NCI-H2107 treated with DMSO at 0.1 percent for 48 hours (cell line): ENCODE data around the gene TTC12.

Experiments used
- DNase-seq: peaks from one replicate; lab custom pipeline; 2025; ENCODE audit not compliant: unreplicated experiment; lab: John Stamatoyannopoulos, UW

Gene TTC12

GRCh38 chr11:113314389-113315301 lies at the start of gene TTC12:
TSS of gene TTC12 (plus strand) at chr11:113314583. CDS start at chr11:113316258, 1,675 bp downstream.
- DNase-seq = peak; percentile 17

- DNase-seq = no peak
Measured at GRCh38 chr11:113265362-113265761, 49.0 kb upstream of the TTC12 start.

DNA sequence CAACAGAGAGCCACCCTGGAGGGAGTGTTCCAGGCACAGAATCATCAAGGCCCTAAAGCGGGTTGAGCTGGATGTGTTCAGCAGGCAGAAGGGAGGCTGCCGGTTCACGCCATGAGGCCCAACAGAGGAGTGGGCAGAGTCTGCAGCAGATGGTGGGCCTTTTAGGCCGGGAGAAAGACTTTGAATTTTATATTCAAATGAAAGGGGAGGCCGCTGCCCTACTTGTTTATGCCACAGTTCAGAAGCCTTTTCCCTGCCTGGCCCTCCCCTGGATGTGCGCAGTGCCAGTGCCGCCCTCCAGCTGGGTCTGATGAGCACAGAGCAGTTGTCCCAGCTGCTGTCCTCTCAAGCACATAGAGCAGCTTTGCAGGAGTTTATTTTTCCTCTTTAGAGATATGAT lies 46.9 kb upstream of the TTC12 start:
- DNase-seq = no peak

- DNase-seq = no peak
Measured at GRCh38 chr11:113269096-113269495, 45.3 kb upstream of the TTC12 start.

GRCh38 chr11:113269636-113270035 lies 44.7 kb upstream of the TTC12 start:
- no peak for DNase-seq

DNA sequence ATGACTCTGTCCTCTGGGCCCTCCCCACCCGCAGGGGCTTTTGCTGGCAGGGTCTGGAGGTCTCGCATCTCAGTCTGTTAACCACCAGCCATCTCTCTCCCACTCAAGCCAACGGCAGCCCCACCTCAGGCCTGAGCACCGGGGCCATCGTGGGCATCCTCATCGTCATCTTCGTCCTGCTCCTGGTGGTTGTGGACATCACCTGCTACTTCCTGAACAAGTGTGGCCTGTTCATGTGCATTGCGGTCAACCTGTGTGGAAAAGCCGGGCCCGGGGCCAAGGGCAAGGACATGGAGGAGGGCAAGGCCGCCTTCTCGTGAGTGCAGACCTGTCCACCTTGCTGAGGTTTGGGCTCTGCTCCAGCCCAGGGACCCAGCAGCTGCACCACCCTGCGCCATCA lies 44.3 kb upstream of the TTC12 start:
- DNase-seq = no peak

- DNase-seq = no peak
Measured at GRCh38 chr11:113271551-113272245, 42.7 kb upstream of the TTC12 start.

GRCh38 chr11:113272281-113272680 lies 42.1 kb upstream of the TTC12 start:
- peak; percentile 7 for DNase-seq

DNA sequence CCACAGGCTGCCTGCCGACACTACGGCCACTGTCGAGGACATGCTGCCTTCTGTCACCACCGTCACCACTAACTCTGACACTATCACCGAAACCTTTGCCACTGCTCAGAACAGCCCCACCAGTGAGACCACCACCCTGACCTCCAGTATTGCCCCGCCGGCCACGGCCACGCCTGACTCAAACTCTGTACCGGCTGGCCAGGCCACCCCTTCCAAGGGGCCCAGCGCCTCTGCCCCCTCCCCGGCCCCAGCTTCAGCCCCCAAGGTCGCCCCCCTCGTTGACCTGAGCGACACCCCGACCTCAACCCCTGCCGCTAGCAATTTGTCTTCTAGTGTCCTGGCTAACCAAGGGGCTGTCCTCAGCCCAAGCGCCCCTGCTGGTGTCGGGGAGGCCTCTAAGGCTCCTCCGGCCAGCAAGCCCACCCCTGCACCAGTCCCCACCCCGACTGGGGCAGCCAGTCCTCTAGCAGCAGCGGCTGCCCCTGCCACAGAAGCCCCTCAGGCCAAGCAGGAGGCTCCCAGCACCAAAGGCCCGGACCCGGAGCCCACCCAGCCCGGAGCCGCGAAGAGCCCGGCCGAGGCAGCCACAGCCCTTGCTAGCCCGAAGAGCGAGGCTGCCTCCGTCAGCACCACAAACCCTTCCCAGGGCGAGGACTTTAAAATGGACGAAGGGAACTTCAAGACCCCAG lies 41.3 kb upstream of the TTC12 start:
- no peak for DNase-seq

- DNase-seq = no peak
Measured at GRCh38 chr11:113273720-113274119, 40.7 kb upstream of the TTC12 start.

GRCh38 chr11:113274713-113275582 lies 39.4 kb upstream of the TTC12 start:
- DNase-seq = no peak

- DNase-seq = no peak
Measured at GRCh38 chr11:113275602-113276001, 38.8 kb upstream of the TTC12 start.

DNA sequence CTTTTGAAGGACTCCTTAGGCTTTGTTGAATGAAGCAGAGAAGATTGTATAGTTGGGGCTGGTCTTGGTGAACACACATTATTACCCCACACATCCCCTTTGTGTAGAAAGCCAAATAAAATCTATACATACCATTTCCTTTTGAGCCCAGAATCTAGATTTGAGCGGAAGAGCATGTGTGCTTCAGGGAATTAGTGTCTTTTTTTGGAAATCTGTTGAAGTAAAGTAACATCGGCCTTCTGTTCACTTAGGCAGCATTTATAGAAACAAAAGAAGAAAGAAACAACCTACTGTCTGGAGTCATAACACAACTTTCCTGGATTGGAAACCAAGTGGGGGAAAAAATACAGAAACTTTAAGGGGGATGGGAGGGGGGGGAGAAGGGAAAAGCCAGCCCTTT lies 37.9 kb upstream of the TTC12 start:
- no peak for DNase-seq

- no peak for DNase-seq
Measured at GRCh38 chr11:113277907-113278306, 36.5 kb upstream of the TTC12 start.

GRCh38 chr11:113278481-113278880 lies 35.9 kb upstream of the TTC12 start:
- DNase-seq = no peak

- DNase-seq = no peak
Measured at GRCh38 chr11:113278925-113279324, 35.5 kb upstream of the TTC12 start.

DNA sequence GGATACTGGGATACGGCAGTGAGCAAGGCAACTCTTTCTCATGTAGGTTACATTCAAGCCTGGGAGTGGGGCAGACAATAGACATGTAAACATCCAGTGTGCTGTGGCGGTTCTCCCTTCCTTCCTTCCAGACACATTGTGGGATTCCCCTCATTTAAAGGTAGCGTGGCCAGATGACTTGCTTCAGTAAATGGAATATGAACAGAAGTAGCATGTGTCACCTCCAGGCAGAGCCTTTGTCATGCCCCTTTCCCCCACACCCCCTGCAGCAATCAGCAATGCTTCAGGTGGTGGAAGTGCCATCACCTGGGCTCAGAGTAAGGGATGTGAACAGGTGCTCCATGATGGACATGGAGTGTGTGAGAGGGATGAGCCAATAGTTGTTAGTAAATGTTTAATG lies 34.8 kb upstream of the TTC12 start:
- DNase-seq = no peak

DNA sequence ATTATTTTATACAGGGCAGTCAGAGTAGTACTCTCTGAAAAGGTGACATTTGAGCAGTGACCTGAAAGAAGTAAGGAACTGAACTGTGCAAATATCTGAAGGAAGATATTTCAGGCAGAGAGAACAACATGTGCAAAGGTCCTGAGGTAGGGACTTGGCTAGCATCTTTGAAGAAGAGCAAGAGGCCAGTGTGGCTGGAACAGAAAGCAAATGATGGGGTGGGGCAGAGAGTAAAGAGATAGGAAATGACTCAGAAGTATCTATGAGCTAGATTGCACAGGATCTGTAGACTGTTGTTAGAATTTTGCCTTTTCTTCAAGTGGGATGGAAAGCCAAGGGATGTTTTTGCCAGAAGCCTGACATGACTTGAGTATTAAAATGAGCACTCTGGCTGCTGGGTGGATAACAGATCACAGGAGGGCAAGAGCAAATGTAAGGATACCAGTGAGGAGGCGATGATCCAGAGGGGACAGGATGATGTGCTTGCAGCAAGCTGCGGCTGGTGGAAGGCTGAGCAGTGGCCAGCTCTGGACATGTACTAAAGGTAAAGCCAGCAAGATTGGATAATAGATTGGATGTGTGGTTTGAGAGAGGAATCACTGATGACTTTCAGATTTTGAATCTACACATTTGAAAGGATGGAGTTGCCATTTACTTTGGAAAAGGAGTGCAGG lies 33.2 kb upstream of the TTC12 start:
- DNase-seq = no peak

GRCh38 chr11:113282898-113283437 lies 31.4 kb upstream of the TTC12 start:
- DNase-seq = no peak

GRCh38 chr11:113283881-113284280 lies 30.5 kb upstream of the TTC12 start:
- no peak for DNase-seq
